ENCODE measurements around the gene CDC42BPA. TPM values are rescaled to one million over a fixed set of nuclear protein-coding genes. Genes with fewer than 3 reads are reported as not detected.

The CDC42BPA gene
- total RNA-seq, 1 donor from 2014 or later, result 95.7 TPM

DNA sequence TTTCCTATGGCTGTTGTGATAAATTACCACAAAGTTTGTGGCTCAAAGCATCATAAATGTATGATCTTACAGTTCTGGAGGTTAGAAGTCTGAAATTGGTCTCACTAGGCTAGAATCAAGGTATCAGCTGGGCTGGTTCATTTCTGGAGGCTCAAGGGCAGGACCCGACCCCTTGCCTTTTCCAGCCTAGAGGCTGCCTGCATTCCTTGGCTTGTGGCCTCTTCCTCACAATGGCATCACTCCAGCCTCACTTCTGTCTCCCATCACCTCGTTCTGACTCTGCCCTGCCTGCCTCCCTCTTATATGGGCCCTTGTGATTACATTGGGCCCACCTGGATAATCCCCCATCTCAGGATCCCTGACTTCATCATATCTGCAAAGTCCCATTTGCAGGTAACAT lies 370.2 kb downstream of the CDC42BPA start:
- Mint-ChIP-seq H3K36me3 (ENCODE audit: unreplicated experiment) (peaks cover 5% of the 10 kb centered on the region), H3K27me3 (ENCODE audit: unreplicated experiment) (no peaks in the 10 kb centered on the region)
- TF ChIP-seq, protein P1, sequence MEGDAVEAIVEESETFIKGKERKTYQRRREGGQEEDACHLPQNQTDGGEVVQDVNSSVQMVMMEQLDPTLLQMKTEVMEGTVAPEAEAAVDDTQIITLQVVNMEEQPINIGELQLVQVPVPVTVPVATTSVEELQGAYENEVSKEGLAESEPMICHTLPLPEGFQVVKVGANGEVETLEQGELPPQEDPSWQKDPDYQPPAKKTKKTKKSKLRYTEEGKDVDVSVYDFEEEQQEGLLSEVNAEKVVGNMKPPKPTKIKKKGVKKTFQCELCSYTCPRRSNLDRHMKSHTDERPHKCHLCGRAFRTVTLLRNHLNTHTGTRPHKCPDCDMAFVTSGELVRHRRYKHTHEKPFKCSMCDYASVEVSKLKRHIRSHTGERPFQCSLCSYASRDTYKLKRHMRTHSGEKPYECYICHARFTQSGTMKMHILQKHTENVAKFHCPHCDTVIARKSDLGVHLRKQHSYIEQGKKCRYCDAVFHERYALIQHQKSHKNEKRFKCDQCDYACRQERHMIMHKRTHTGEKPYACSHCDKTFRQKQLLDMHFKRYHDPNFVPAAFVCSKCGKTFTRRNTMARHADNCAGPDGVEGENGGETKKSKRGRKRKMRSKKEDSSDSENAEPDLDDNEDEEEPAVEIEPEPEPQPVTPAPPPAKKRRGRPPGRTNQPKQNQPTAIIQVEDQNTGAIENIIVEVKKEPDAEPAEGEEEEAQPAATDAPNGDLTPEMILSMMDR (IDR thresholded peaks at IDR 0.05), result no peak

GRCh38 chr1:226946841-226947240 lies 371.5 kb downstream of the CDC42BPA start:
- Mint-ChIP-seq H3K4me3 (ENCODE audit: unreplicated experiment) (no peak overlapping the region), H3K27me3 (ENCODE audit: unreplicated experiment) (no peaks in the 10 kb centered on the region), H3K36me3 (ENCODE audit: unreplicated experiment) (peaks cover 5% of the 10 kb centered on the region), H3K9me3 (ENCODE audit: unreplicated experiment) (peaks cover 5% of the 10 kb centered on the region), H3K4me1 (ENCODE audit: unreplicated experiment) (peaks cover 2% of the 10 kb centered on the region), H3K27ac (ENCODE audit: unreplicated experiment) (no peak overlapping the region)
- TF ChIP-seq, protein P1 (IDR thresholded peaks at IDR 0.05), result no peak
- no peak for DNase-seq (ENCODE audit: extremely low spot score, unreplicated experiment)

More for the DNA sequence above, 370.2 kb downstream of the CDC42BPA start:
- peak; percentile 70 for DNase-seq (ENCODE audit: extremely low spot score, unreplicated experiment)
- Mint-ChIP-seq H3K4me1 (ENCODE audit: unreplicated experiment) (peaks cover 3% of the 10 kb centered on the region), H3K4me3 (ENCODE audit: unreplicated experiment) (no peak overlapping the region), H3K9me3 (ENCODE audit: unreplicated experiment) (peaks cover 5% of the 10 kb centered on the region), H3K27ac (ENCODE audit: unreplicated experiment) (no peak overlapping the region)

GRCh38 chr1:226946285-226946684 lies 372.0 kb downstream of the CDC42BPA start:
- peaks cover 5% of the 10 kb centered on the region for H3K36me3 Mint-ChIP-seq (ENCODE audit: unreplicated experiment)
- peaks cover 5% of the 10 kb centered on the region for H3K9me3 Mint-ChIP-seq (ENCODE audit: unreplicated experiment)
- no peak for DNase-seq (ENCODE audit: extremely low spot score, unreplicated experiment)
- H3K4me1 Mint-ChIP-seq (ENCODE audit: unreplicated experiment), result peaks cover 2% of the 10 kb centered on the region
- no peak overlapping the region for H3K27ac Mint-ChIP-seq (ENCODE audit: unreplicated experiment)
- TF ChIP-seq, protein P1 (IDR thresholded peaks at IDR 0.05), result no peak
- H3K27me3 Mint-ChIP-seq (ENCODE audit: unreplicated experiment), result no peaks in the 10 kb centered on the region
- no peak overlapping the region for H3K4me3 Mint-ChIP-seq (ENCODE audit: unreplicated experiment)

DNA sequence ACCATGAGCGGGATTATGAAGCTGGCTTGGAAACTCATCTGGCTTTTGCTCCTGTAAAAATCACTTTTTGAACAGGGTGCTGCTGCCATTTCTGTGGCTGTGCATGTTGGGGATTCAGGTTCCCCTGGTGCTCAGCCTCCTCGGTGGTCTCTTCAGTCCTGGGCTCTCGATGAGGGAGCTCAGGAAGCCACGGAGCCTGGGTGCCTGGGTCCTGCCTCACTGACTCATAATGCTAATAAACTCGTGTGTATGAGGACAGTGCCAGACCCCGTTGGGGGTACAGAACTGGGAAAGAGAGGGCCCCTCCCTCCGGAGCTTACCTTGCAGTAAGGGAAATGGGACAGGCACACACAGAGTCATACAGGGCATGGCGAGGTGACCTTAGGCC lies 372.4 kb downstream of the CDC42BPA start:
- Mint-ChIP-seq H3K4me1 (ENCODE audit: unreplicated experiment) (peaks cover 4% of the 10 kb centered on the region), H3K27me3 (ENCODE audit: unreplicated experiment) (no peaks in the 10 kb centered on the region), H3K9me3 (ENCODE audit: unreplicated experiment) (peaks cover 5% of the 10 kb centered on the region), H3K27ac (ENCODE audit: unreplicated experiment) (no peak overlapping the region), H3K36me3 (ENCODE audit: unreplicated experiment) (peaks cover 5% of the 10 kb centered on the region), H3K4me3 (ENCODE audit: unreplicated experiment) (no peak overlapping the region)
- DNase-seq (ENCODE audit: extremely low spot score, unreplicated experiment), result no peak
- TF ChIP-seq, protein P1 (IDR thresholded peaks at IDR 0.05), result no peak

DNA sequence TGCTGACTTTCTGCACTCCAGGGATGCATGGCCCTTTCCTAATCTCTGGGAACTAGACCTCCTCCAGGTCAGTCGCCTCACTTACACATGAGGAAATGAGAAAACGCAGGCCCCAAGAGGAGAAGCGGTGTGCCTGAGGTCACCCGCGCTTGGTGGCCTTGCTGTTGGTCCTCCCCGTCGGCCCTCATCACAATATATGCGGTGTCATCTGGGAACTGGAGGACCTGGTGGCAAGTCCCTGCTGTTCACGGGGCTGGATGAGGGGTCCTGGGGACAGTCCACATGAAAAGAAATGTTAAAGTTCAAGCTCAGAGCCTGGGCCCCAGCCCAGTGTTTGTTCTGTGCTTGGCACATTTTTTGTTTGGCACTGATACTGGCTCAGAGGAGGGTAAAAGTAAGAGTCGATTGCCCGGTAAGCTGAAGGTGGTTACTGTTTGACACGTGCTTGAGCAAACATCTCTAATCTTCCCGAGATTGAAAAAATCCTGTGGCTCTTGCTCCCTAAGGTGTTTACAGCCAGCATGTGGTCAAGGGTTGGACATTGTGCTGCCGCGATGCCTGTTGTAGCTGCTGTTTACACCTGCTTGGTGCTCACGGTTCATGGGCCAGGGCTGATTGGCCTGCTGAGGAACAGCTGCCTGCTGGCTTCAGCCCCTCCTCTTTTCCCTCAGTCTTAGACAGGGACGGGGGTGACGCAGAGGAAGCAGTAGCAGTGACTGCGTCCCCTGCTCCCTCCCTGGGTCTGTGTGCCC lies 373.0 kb downstream of the CDC42BPA start:
- H3K27ac Mint-ChIP-seq (ENCODE audit: unreplicated experiment), result no peak overlapping the region

More for the DNA sequence above, 373.0 kb downstream of the CDC42BPA start:
- H3K9me3 Mint-ChIP-seq (ENCODE audit: unreplicated experiment), result peaks cover 5% of the 10 kb centered on the region
- H3K27me3 Mint-ChIP-seq (ENCODE audit: unreplicated experiment), result no peaks in the 10 kb centered on the region
- H3K36me3 Mint-ChIP-seq (ENCODE audit: unreplicated experiment), result peaks cover 5% of the 10 kb centered on the region
- peaks cover 7% of the 10 kb centered on the region for H3K4me1 Mint-ChIP-seq (ENCODE audit: unreplicated experiment)
- no peak overlapping the region for H3K4me3 Mint-ChIP-seq (ENCODE audit: unreplicated experiment)
- TF ChIP-seq, protein P1 (IDR thresholded peaks at IDR 0.05), result no peak
- DNase-seq (ENCODE audit: extremely low spot score, unreplicated experiment), result no peak

All from osteocyte (in vitro differentiated cells).